Measurements from ENCODE around the gene ITGA3. TPM values are rescaled to one million over a fixed set of nuclear protein-coding genes. Genes with fewer than 3 reads are reported as not detected.

ITGA3 gene
- total RNA-seq, 1 donor from 2014 or later = 222 TPM

DNA sequence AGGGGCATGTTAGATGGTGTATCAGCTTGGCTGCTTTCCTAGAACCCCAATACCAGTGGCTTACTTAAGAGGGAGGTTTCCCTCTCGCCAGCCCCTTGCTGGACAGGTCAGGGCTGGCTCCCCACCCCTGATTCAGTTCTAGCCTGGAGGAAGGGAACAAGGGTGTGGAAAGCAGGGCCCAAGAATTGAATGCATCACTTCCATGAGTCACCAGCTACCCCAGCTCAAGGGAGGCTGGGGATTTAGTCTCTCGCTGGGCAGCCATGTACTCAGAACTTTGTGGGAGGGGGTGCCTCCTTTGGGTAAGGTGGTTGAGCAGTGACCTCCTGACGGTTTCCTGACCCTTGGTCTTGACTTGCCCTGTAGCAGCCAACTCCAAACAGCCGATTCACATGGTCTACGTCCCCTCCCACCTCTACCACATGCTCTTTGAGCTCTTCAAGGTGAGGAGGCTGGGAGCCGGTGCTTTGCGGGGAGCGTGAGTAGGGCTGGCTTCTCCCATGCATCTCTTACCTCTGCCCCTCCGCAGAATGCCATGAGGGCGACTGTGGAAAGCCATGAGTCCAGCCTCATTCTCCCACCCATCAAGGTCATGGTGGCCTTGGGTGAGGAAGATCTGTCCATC is 52.0 kb downstream of the ITGA3 start:
- Histone ChIP-seq H3K9me3 (no peaks in the 10 kb centered on the region), H3K36me3 (peaks cover 50 to 58% of the 10 kb centered on the region in 2 donors), H3K4me3 (no peak overlapping the region), H3K4me1 (peaks cover 13 to 19% of the 10 kb centered on the region in 2 donors), H3K27ac (peak overlapping the region in 1 of 2 donors; percentile 28), H3K27me3 (no peaks in the 10 kb centered on the region)
- DNase-seq (ENCODE audit: low spot score in 2 of 2) = no peak
- intact Hi-C loops (cut with DNase I) = no loop called here
- TF ChIP-seq, protein P1, sequence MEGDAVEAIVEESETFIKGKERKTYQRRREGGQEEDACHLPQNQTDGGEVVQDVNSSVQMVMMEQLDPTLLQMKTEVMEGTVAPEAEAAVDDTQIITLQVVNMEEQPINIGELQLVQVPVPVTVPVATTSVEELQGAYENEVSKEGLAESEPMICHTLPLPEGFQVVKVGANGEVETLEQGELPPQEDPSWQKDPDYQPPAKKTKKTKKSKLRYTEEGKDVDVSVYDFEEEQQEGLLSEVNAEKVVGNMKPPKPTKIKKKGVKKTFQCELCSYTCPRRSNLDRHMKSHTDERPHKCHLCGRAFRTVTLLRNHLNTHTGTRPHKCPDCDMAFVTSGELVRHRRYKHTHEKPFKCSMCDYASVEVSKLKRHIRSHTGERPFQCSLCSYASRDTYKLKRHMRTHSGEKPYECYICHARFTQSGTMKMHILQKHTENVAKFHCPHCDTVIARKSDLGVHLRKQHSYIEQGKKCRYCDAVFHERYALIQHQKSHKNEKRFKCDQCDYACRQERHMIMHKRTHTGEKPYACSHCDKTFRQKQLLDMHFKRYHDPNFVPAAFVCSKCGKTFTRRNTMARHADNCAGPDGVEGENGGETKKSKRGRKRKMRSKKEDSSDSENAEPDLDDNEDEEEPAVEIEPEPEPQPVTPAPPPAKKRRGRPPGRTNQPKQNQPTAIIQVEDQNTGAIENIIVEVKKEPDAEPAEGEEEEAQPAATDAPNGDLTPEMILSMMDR (IDR thresholded peaks at IDR 0.05) = no peak

DNA sequence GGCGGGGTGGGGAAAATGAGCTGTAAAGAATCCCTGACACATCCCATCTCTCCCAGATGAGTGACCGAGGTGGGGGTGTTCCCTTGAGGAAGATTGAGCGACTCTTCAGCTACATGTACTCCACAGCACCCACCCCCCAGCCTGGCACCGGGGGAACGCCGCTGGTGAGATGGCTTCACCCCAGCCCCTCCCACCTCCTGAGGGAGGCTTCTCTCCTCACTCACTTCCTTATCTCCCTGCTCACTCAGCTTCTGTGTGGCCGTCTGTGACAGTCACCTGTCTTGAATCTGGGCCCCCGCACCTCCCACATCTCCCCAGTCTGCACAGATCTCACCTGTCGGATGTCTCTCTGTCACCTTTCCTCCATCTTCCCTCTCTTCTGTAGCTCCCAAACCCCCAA is 52.6 kb downstream of the ITGA3 start:
- Histone ChIP-seq H3K27ac (peak overlapping the region in 1 of 2 donors; percentile 28), H3K4me3 (no peak overlapping the region), H3K36me3 (peaks cover 50 to 58% of the 10 kb centered on the region in 2 donors), H3K27me3 (no peaks in the 10 kb centered on the region), H3K9me3 (no peaks in the 10 kb centered on the region), H3K4me1 (peaks cover 13 to 20% of the 10 kb centered on the region in 2 donors)
- intact Hi-C loops (cut with DNase I) = no loop called here
- TF ChIP-seq, protein P1 (IDR thresholded peaks at IDR 0.05) = no peak
- no peak for DNase-seq (ENCODE audit: low spot score in 2 of 2)

DNA sequence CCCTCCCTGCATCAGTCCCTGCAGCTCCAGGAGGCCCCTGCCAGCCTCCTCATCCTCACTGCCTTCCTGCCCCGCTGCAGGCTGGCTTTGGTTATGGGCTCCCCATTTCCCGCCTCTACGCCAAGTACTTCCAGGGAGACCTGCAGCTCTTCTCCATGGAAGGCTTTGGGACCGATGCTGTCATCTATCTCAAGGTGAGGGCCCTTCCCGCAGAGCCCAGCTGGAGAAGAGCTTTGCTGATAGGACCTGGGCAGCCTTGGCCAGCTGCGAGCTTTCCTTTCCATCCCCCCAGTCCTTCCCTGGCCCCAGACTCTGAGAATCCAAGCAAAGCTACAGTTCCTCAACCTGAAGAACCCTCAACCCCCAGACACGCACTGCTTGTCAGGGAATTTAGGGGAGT is 53.3 kb downstream of the ITGA3 start:
- TF ChIP-seq, protein P1 (IDR thresholded peaks at IDR 0.05) = no peak

DNA sequence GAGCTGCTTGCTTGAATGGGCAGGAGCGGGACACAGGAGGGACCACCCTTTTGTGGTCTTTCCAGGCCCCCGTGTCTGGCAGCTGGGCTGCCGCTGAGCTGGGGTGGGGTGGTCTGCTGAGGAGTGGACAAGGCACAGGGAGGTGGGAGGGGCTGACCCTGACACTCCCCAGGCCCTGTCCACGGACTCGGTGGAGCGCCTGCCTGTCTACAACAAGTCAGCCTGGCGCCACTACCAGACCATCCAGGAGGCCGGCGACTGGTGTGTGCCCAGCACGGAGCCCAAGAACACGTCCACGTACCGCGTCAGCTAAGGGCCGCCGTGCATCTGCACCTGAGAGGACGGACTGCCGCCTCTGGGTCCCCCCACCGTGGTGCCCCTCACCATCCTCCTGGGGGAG is 53.9 kb downstream of the ITGA3 start:
- Histone ChIP-seq H3K36me3 (peaks cover 50 to 54% of the 10 kb centered on the region in 2 donors), H3K4me1 (peaks cover 13 to 20% of the 10 kb centered on the region in 2 donors), H3K4me3 (no peak overlapping the region), H3K27me3 (no peaks in the 10 kb centered on the region), H3K27ac (peak overlapping the region; percentile 92 to 97), H3K9me3 (no peaks in the 10 kb centered on the region)
- intact Hi-C loops (cut with DNase I) = loop anchor here (5.0 kb wide), 2 partner anchors 38 to 68 kb away; no protein-coding TSS in a partner anchor
- DNase-seq (ENCODE audit: low spot score in 2 of 2) = no peak
- TF ChIP-seq, protein P1 (IDR thresholded peaks at IDR 0.05) = no peak

More for the DNA sequence above, 53.3 kb downstream of the ITGA3 start:
- H3K27me3 ChIP-seq = no peaks in the 10 kb centered on the region
- H3K4me1 ChIP-seq = peaks cover 13 to 20% of the 10 kb centered on the region in 2 donors
- H3K36me3 ChIP-seq = peaks cover 50 to 55% of the 10 kb centered on the region in 2 donors
- H3K4me3 ChIP-seq = no peak overlapping the region
- peak overlapping the region in 1 of 2 donors; percentile 92 for H3K27ac ChIP-seq
- H3K9me3 ChIP-seq = no peaks in the 10 kb centered on the region
- no peak for DNase-seq (ENCODE audit: low spot score in 2 of 2)
- intact Hi-C loops (cut with DNase I) = no loop called here

DNA sequence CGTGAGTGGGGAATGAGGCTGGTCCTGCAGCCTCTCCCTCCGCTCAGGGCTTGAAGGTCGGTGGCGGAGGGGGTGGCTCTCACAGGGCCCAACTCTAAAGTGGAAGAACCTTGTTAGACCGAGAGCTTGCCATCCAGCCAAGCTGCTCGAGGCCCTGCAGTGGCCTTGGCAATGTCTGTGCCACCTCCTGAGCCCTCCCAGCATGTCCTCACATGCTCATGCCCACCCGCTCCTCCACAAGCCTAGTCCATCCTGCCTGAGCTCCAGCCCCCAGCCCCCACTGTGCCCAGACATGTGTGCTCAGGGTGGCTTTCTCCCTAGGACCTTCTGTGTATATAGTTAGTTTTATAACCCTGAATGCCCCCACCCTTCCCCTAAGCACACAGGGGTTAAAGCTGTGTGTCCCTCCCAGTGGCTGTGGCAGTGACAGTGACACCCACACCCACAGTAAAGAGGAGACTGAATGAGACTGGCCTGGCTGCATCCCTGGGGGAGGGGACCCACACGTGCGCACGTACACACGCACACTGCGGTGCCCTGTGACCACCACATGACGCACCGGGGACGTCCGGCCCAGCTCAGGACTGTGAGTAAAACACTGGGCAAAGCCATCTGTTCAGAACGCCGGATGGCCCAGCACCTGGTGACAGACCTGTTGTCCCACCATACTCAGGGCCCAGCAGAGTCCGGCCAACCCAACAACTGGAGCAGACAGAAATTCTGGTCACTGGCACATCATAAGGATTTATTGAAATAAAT is 54.9 kb downstream of the ITGA3 start:
- Histone ChIP-seq H3K4me3 (no peak overlapping the region), H3K9me3 (no peaks in the 10 kb centered on the region), H3K27me3 (no peaks in the 10 kb centered on the region), H3K27ac (peak overlapping the region; percentile 92 to 97), H3K4me1 (peaks cover 13 to 20% of the 10 kb centered on the region in 2 donors), H3K36me3 (peaks cover 42 to 45% of the 10 kb centered on the region in 2 donors)
- intact Hi-C loops (cut with DNase I) = loop anchor here (1.0 to 5.0 kb wide), 3 partner anchors 15 to 67 kb away; partner anchors contain the start of gene PDK2
- no peak for DNase-seq (ENCODE audit: low spot score in 2 of 2)
- TF ChIP-seq, protein P1 (IDR thresholded peaks at IDR 0.05) = no peak
